Measurements from ENCODE around the gene ARHGDIA. TPM values are rescaled to one million over a fixed set of nuclear protein-coding genes. Genes with fewer than 3 reads are reported as not detected.
"Not testable (repeated sequence)": the region's sequence is repeated elsewhere in the genome, so short reads cannot be mapped to it uniquely, and the experiment has no call there.

Gene ARHGDIA
- total and polyA plus RNA-seq, 2 of the 8 experiments (the other 6 are each of a cell fraction or from before 2014, with no cell fraction given) = 62.4 to 217 TPM

DNA sequence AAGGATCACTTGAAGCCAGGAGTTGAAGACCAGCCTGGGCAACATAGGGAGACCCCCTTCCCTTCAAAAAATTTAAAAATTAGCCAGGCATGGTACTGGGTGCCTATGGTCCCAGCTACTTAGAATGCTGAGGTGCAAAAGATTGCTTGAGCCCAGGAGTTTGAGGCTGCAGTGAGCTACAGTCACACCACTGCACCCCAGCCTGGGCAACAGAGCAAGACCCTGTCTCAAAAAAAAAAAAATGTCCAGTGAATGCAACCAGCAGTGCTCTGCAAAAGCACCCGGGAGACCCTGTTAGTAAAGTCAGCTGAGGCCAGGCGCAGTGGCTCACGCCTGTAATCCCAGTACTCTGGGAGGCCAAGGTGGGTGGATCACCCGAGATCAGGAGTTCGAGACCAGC lies 31.1 kb downstream of the ARHGDIA start:
- FAIRE-seq; H4K5ac ChIP-seq (ENCODE audit: insufficient read length, low read depth, low read length); H3K4me1 ChIP-seq (replicated peaks in 1 of 4; ENCODE audit: control insufficient read depth in 3 of 4, insufficient read depth in 4 of 4, low read length in 3 of 4); H2AFZ ChIP-seq (ENCODE audit: low read length); H2BK120ac ChIP-seq (replicated peaks; ENCODE audit: low read depth, low read length); H4K20me1 ChIP-seq (replicated peaks in 1 of 2; ENCODE audit: control insufficient read depth in 1 of 2, insufficient read depth in 2 of 2, low read length in 2 of 2); H3K79me1 ChIP-seq (ENCODE audit: low read depth, low read length); H4K8ac ChIP-seq (ENCODE audit: extremely low read depth, insufficient read depth, low read length); H2BK20ac ChIP-seq (ENCODE audit: low read length); H3K27me3 ChIP-seq (replicated peaks in 1 of 4; ENCODE audit: control insufficient read depth in 3 of 4, extremely low read depth in 1 of 4, insufficient read depth in 3 of 4, low read length in 3 of 4); DNase-seq (ENCODE audit: low read depth in 1 of 2, low spot score in 2 of 2); H3K9ac ChIP-seq (replicated peaks in 1 of 4; ENCODE audit: extremely low read depth in 1 of 4, low read depth in 3 of 4, low read length in 3 of 4); H3K18ac ChIP-seq (ENCODE audit: extremely low read depth, low read length); H3K4me2 ChIP-seq (ENCODE audit: insufficient read depth in 1 of 2, low read depth in 2 of 2, low read length in 2 of 2); H3K14ac ChIP-seq (ENCODE audit: insufficient read length); H3K4me3 ChIP-seq (ENCODE audit: extremely low read depth in 1 of 4, insufficient read depth in 2 of 4, low read depth in 3 of 4, low read length in 4 of 4); H3K23me2 ChIP-seq (ENCODE audit: low read depth, low read length); H2BK12ac ChIP-seq (ENCODE audit: low read depth, low read length); H4K91ac ChIP-seq (replicated peaks; ENCODE audit: insufficient read length, low read length); H3K79me2 ChIP-seq (ENCODE audit: control insufficient read depth in 1 of 2, insufficient read depth in 2 of 2, low read length in 2 of 2); H2AK5ac ChIP-seq (ENCODE audit: low read depth, low read length); H3K23ac ChIP-seq (ENCODE audit: insufficient read length); H2BK15ac ChIP-seq (ENCODE audit: low read length); H3K4ac ChIP-seq (replicated peaks; ENCODE audit: insufficient read length, low read depth, low read length); H3K56ac ChIP-seq (replicated peaks; ENCODE audit: insufficient read length, low read depth, low read length); H3K27ac ChIP-seq (ENCODE audit: low read depth, low read length); H3K9me3 ChIP-seq (ENCODE audit: insufficient read depth in 2 of 2, low read depth in 1 of 2, low read length in 1 of 2); H2BK5ac ChIP-seq (ENCODE audit: low read depth, low read length): not testable (repeated sequence)
- peaks cover 5 to 20% (median 17%) of the 10 kb centered on the region in 4 experiments; a peak in 5 of 8 replicates for H3K36me3 ChIP-seq (ENCODE audit: control insufficient read depth in 2 of 4, insufficient read depth in 4 of 4, low read length in 3 of 4)
- POLR2A ChIA-PET (ENCODE audit: partially characterized antibody) = interaction anchor here (0.6 to 3.8 kb wide), 8 partner anchors 9 to 183 kb away, joined by 3 to 17 read pairs (median 5); partner anchors contain the start of genes CENPX and MRPL12
- WGBS, 2 experiments (ENCODE audit: extremely low coverage in 1 of 2, insufficient coverage in 1 of 2, insufficient read length in 1 of 2, insufficient replicate concordance in 2 of 2, low coverage in 1 of 2, low lambda C conversion rate in 2 of 2, missing lambda C conversion rate in 1 of 2) = 99% methylated on average over 5 of the region's 5 CpGs; no CpG with 5 or more reads in 1 of the 2 experiments
- CTCF ChIA-PET (ENCODE audit: partially characterized antibody) = interaction anchor here (0.6 to 2.4 kb wide), 4 partner anchors 29 to 174 kb away, joined by 3 to 11 read pairs (median 5); no protein-coding TSS in a partner anchor
